HG03135 (cell line): ENCODE data around the gene SREBF2.
"Not testable (repeated sequence)": the region's sequence is repeated elsewhere in the genome, so short reads cannot be mapped to it uniquely, and the experiment has no call there.

Source experiments
- ATAC-seq: cut with Tn5 transposase; IDR thresholded peaks from one replicate; pipeline ENCODE4 v1.9.1; 2021; ENCODE audit warnings: mild to moderate bottlenecking, moderate library complexity; ENCODE audit not compliant: unreplicated experiment

SREBF2 gene

DNA sequence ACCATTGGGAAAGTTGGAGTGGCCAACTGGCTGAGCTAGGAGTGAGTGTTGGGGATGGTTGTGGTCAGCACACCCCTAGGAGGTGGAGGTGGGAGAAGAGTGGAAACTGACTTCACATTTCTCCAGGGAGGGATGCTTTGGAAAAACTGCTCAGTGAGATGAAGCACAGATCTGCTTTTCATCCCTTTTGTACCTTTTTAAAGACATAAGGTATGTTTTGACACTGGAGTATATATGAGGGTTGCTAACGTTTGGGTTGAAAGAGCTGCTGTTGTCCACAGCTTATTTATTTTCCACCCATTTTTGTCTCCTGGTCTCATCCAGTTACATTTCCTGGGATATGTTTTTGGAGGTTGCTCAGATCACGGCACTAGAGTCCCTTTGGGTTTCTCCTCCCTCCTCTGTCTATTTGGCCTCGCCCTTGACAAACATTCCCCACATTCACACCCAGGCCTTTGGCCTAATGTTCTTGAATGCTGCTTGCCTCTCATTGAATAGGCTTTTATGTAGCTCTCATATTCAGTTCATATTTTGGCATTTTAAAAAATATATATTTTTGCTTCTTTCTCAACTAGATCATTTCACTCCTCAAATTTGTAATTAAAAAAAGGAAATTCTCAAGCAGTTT lies 8.3 kb downstream of the SREBF2 start:
- ATAC-seq, result no peak

DNA sequence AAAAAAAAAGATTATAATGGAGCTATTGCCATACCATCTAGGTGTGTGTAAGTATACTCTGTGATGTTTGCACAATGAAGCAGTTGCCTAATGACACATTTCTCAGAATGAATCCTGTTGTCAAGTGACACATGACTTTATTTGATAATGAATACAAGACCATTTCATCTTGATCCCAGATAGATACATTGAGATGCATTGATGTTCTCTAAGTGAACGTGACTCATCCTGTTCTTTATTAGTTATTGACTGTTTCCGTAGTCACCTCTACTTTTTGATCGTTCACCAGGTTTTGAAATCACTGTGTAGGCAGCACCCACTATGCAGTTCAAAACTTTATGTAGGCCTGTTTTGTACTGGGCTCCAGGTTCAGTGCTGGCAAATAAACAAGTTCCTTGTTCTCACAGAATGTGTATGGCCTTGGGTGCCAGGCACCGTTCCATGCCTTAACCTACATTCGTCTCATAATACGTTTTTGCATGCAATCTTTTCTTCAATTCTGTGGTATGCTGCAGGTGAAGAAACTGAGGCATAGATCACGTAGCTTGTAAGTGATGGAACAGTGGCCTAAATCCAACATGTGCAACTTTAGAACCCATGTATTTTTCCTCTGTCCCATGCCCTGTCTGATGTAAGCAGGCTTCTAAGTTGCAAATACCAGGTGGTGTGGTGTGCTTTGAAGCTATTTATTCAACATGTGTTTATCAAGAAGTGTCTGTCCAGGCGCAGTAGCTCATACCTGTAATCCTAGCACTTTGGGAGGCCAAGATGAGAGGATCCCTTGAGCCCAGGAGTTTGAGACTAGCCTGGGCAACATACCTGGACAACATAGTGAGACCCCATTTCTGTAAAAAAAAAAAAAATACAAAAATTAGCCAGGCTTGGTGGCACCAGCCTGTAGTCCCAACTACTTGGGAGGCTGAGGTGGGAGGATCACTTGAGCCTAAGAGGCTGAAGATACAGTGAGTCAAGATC lies 10.4 kb downstream of the SREBF2 start:
- no peak for ATAC-seq

DNA sequence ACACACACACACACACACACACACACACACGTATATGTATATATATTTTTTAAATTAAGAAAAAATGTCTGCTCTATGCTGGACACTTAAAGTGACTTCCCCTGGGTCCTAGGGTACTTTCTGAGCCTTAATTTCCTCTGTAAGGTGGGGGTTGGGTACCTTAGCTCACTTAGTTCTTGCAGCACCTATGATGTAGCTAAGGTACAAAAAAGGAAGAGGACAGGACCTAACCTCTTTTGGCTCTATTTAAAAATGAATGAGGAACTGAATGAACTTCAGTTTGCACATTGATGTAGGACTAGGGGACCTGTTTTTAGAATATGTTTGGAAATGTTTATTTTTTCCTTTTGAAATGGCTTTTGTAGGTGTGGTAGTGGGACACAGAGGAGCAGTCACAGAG lies 11.1 kb downstream of the SREBF2 start:
- no peak for ATAC-seq

DNA sequence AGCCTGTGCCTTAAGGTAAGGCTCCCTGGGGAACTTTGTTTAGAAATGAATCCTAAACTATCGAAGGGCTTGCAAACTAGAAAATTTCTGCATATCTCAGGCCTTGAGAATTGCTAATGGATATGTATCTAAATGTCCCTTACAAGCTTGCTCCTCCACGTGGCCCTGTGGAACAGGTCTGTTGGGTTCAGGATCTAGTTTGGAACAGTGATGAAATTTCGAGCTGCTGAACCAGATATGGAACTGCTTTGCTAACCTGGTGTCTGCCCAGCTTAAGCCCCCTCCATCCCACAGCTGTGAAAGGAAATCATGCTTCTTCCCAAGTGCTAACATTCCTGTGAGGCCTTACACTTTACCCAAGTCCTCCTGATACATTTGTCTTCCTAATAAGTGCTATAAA lies 11.6 kb downstream of the SREBF2 start:
- ATAC-seq, result no peak

DNA sequence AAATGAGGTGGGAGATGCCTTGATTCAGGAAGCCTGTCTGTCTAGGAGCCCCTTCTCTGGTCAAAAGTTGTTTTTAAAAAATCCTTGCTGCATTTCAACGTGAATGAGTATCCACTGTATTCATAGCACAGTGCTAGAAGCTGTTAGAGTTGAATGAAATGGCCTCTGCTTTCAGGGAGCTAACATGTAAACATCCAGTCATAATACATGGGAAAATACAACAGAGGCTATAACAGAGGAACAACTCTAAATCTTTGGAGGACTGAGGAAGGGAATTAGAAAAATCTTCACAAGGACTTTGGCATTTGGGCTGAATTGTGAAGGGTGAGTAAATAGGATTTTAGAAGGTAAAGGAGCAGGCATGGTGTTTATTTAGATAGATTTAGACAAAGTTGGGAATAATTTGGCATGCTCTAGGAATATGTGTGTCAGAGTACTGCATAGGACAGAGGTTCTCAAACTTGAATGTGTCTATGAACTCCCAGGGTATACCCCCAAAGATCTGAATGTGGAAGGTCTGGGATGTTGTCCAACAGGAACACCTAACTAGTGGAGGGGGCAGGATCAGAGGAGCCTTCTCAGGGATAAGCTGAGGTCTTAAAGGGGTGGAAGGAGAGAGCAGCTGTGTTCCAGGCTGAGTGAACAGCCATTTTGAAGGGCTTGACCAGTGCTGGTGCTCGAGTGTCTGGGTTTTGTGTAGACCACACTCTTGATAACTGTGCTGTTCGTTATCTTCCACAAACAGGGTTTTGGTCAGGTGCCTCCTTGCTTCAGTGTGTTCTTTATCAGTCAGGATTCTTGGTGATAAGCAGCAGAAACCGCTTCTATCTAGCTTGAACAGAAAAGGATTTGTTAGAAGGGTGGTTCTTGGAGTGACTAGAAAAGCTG lies 12.7 kb downstream of the SREBF2 start:
- no peak for ATAC-seq

DNA sequence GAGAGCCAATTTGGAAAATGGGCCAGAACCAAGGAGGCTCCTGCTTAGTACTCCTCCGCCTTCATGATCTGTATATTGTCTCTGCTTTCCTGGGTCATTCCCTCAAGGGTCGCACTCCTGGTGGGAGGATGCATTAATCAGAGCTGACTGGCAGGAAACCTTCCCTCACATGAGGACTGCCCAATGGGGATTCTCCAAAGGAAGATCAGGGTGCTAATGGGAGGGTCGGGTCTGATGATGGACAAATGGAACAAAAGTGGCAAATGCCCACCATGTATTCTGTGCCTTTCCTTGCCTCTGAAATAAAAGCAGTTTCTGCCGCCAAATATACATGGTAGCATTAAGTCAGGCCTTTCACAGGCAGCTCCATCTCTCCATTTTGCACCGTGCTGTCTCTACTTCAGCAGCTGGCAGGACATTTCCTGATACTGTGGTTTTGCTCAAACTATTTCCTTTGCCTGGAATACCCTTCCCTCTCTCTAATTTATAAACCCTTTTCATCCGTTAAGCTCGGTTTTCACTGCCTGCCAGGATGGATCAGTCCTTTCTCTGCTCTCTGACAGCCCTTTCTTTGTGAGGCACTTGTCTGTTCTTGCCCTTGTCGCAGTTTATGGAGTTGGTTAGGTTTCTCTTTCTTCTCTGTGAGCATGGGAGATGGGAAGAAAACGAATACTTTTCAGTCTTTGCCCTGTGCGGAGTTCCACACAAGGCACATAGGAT lies 13.5 kb downstream of the SREBF2 start:
- ATAC-seq, result no peak

DNA sequence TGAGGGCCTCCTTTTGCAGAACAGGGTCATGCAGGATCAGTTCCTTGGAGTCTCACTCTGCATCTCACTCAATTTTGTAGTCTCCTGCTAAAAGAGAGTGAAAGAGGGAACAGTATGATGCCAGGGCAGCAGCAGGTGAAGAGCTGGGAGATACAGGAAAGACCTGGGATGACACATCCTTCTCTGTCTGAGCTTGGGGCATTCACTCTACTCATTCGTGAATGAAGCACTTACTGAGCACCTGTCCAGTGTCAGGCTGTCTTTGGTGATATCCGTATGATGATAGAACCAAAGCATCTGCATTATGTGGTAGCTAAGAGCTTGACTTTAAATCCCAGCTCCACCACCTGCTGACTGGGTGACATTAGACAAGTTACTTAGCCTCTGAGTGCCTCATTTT lies 14.4 kb downstream of the SREBF2 start:
- no peak for ATAC-seq

DNA sequence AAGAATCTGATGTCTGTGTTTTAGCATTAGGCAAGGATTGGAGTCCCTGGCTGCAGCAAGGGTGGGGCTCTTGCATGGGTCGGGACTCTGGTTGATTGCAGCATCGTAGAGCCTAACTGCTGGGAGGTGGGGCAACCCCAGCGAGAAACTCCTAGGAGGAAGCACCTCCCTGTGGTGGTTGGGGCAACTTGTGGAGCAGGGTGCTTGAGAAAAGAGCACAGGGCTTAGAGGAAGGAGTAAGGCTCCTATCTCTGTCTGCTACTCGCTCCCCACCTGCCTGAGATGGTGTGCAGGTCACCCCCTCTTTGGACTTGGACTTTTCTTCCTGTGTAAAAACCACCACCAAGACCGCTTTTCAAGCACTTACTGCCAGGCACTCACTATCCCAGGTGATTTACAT lies 15.6 kb downstream of the SREBF2 start:
- no peak for ATAC-seq

DNA sequence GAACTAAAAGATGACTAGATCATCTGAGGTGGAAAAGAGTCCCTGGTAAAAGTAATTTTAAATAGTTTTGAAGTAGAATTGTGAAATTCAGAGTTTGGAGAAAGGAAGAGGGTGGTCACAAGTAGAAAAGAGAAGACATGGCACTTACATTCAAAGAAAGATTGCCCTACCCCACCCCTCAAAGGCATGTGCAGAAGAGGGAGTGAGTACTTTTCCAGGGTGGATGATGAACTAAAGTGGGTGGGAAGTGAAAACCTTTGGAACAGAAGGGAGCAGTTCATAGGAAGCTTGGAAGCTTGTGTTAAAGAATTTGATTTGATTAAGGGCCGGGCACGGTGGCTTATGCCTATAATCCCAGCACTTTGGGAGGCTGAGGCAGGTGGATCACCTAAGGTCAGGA lies 23.6 kb downstream of the SREBF2 start:
- ATAC-seq, result no peak

DNA sequence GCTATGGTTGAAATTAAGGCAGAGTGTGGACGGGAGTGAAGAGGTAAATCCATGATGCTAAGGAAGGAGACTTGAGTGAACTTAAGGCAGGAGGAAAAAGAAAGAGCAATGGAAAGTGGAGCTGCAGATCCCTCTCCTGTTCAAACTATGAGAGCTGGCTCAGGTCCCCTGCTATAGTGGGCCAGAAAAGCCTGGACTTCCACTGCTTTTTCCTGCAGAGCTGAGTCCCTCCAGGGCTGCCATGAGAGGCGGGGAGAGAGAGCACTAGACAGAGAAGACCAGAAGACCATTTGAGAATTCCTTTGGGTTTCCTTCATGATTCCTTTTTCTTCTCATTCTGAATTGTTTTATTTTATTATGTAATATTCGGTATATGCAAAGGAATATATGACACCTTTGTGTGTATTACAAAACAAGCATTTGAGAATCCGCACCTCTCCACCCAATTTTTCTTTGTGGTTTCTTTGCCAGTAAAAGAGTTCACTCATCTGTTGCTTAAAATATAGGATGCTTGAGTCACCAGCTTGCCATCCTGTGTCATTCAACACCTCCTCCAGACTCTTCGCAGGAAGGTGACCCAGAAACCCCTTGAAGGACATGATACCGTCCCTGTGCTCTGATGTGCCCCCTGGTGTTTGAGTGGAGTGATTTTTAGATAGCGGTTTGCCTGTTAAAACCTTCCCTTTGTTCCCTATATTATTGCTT lies 24.4 kb downstream of the SREBF2 start:
- ATAC-seq, result no peak

DNA sequence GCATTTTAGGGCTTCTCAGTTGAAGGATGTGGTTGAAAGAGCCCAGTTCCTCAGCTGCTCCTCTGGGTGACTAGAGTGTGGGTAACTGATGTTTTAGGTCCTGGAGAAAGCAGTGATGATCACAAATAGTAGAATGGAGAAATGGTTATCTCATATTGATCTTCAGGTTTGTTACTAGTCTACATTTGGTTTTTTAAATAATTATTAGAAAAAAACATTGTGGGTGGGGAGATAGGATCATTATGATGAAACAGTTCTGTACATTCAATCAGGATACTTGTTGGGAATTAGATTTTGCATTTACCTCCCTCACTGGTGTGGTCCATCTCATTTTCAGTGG lies 24.9 kb downstream of the SREBF2 start:
- no peak for ATAC-seq

DNA sequence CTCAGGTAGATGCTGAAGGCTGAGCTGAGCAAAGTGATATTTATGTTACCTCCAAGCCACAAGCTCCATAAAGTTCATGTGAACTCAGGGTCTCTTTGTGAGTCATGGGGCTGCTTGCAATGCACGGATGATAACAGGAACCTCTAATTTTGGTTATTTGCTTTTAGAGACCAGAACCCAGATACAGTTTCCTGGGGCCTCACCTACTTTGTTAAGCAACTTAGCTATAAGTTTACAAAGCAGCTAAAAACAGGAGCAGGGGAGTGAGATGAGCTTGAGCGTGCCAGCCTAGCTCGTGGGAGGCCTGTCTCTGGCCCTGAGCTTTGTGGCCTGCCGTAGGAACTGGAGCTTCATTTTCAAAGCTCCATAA lies 29.2 kb downstream of the SREBF2 start:
- ATAC-seq, result peak; percentile 44

DNA sequence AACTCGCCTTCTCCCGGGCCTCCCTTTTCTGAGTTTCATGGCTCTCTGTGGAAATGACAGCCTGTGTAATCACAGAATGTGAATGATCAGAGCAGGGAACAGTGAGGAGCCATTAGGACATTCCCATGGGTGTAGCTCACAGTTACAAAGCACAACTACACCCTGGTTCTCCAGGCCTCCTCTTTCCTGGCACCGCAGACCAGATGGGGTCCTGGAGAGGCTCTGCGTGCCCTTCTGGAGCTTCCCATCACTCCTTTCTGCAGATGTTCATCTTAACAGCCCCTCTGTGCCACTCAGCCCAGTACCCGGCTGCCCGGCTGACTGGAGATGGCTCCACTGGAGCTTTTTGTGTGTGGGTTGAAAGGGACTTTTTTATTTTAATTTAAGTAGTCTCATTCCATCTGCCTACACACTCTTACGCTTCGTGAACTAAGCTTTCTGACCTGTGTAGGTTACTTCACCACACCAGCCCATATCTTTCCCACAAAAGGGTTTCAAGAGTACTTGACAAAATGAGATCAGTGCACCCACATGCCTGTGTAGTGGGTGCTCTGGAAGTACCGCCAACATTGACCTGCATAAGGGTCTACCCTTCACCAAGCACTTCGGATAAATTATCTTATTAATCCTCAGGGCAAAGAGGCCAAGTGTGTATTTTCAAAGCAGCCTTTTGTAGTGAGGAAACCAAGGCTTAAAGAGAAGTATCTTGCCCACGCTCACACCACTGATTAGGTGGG lies 29.8 kb downstream of the SREBF2 start:
- peak; percentile 54 for ATAC-seq

DNA sequence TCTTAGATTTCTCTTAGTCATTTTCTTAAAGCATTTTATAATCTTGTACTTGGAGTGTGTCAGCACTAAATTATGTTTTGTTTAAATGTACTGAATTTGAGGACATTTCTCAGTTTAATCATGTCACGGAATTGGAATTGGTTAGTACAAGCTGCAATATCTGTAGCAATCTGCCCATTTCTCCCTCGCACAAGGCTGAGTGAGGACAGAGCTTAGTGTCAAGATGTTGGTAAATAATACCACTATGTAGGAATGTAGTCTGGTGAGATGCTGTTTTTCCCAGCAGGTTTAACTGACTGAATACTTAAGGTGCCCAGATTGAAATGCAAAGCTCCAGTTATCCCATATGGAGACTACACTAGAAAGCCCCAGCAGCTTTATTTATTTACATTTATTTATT lies 30.6 kb downstream of the SREBF2 start:
- ATAC-seq, result no peak

DNA sequence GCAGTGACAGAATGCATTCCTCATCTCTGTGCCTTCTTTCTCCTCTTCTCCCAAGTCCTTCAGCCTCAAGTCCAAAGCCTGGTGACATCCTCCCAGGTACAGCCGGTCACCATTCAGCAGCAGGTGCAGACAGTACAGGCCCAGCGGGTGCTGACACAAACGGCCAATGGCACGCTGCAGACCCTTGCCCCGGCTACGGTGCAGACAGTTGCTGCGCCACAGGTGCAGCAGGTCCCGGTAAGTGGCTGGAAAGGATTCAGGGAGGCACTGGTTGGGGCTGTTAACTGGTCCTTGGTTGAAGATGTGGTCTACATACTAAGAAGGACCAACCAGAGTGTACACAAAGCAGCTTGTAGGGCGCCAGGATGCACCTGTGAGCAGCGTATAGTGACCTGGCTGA lies 35.7 kb downstream of the SREBF2 start:
- ATAC-seq, result no peak

DNA sequence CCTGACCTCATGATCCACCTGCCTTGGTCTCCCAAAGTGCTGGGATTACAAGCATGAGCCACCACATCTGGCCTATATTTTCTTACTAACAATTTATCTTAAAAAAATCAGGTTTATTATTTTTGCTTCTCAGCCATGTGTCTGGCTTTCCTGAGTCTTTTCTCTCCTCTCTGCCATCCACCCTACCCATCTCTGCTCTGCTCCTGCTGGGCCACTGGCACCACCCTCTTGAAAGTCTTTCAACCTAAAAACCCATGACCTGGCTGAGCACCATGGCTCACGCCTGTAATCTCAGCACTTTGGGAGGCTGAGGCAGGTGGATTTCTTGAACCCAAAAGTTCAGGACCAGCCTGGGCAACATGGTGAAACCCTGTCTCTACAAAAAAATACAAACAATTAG lies 37.2 kb downstream of the SREBF2 start:
- ATAC-seq, result not testable (repeated sequence)

DNA sequence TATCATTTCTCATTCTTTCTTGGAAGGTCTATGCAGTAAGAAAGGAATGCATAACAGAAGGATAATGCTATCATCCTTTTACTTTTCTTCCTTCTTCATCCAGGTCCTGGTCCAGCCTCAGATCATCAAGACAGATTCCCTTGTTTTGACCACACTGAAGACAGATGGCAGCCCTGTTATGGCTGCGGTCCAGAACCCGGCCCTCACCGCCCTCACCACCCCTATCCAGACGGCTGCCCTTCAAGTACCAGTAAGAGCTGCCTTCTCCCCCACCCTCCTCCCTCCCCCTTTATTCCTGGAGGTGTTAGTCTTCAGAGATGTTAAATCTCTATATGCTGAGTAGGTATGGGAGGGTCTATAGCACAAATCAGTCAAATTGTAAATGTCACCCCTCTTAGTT lies 37.9 kb downstream of the SREBF2 start:
- no peak for ATAC-seq

DNA sequence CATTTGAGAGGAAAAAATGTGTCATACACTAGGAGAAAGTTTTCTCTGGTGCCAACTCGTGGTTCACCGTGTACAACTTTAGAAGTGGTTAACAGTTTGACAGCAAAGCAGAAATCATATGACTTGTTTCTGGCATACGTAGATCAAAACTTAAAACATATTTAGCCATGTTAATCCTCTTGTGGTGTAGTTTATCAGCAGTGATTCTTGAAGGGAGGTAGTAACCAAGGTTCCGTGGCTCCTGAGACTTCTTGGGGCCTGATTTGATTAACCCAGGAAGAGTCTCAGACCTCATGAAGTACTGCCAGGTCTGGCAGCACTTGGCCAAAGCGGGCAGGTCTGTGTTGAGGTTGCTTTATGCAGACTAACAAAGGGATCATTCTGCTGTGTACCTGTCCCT lies 40.5 kb downstream of the SREBF2 start:
- no peak for ATAC-seq

DNA sequence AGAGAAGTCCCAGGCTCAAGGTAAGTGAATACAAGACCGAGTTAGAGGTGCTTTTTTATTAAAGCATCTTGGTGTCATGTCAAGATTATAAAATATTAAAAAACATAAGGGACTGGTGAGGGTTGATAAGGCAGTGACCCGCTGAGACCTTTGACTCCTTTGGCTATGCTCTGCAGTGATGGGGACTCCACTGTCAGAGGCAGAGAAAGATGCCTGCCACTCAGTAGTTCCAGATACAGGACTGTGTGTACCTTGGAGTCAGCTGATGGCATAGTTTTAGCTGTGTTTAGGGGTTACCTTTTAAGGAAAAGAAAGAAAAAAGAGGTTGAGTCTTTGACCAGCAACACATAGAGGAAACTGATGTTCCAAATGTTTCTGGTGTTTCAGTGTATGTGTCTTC lies 41.2 kb downstream of the SREBF2 start:
- ATAC-seq, result no peak
